ENCODE data around the gene SLC24A4. TPM values are rescaled to one million over a fixed set of nuclear protein-coding genes. Genes with fewer than 3 reads are reported as not detected.

Gene SLC24A4
- total and polyA plus RNA-seq, 2 donors (not counting 3 experiments of a cell fraction or from before 2014, with no cell fraction given) = 0.07 to 0.08 TPM

GRCh38 chr14:92387578-92387977 lies 64.6 kb downstream of the SLC24A4 start:
- DNase-seq (ENCODE audit: low read depth, low spot score) (no peak), FAIRE-seq (no peak)
- Histone ChIP-seq H3K27me3 (ENCODE audit: control insufficient read depth in 2 of 2, insufficient read depth in 2 of 2, low read length in 2 of 2) (no peaks in the 10 kb centered on the region), H3K4me1 (ENCODE audit: control insufficient read depth, extremely low read depth, insufficient read depth, low read length) (no peaks in the 10 kb centered on the region), H3K79me2 (ENCODE audit: control insufficient read depth, insufficient read depth, low read length) (no peaks in the 10 kb centered on the region), H3K27ac (ENCODE audit: insufficient read depth, low read depth, low read length) (no peak overlapping the region), H3K9me3 (replicated peaks; ENCODE audit: control insufficient read depth, insufficient read depth, low read length) (no peaks in the 10 kb centered on the region), H4K20me1 (replicated peaks; ENCODE audit: control insufficient read depth, extremely low read depth, insufficient read depth, low read length) (no peaks in the 10 kb centered on the region), H2AFZ (ENCODE audit: low read depth, low read length) (no peak overlapping the region), H3K4me3 (replicated peaks in 1 of 3; ENCODE audit: insufficient read depth in 1 of 3, low read depth in 1 of 3, low read length in 3 of 3) (no peak overlapping the region), H3K4me2 (ENCODE audit: insufficient read depth, low read length) (no peak overlapping the region), H3K9ac (replicated peaks; ENCODE audit: extremely low read depth, insufficient read depth, low read length) (no peak overlapping the region), H3K36me3 (ENCODE audit: control insufficient read depth in 2 of 2, extremely low read depth in 1 of 2, insufficient read depth in 2 of 2, low read length in 2 of 2) (no peaks in the 10 kb centered on the region), H3K9me1 (replicated peaks; ENCODE audit: control insufficient read depth, extremely low read depth, insufficient read depth, low read length) (no peaks in the 10 kb centered on the region)
- BruUV-seq (replicated peaks) = no TSS peak
- no peak for TF ChIP-seq GATA2 (IDR thresholded peaks at IDR 0.05; ENCODE audit: insufficient read depth, insufficient read length, low read depth, low read length)
- TF ChIP-seq MAX (IDR thresholded peaks at IDR 0.05; ENCODE audit: insufficient read depth, insufficient read length) = no peak
- TF ChIP-seq EZH2 (IDR thresholded peaks at IDR 0.05; ENCODE audit: borderline replicate concordance, low read depth, low read length, severe bottlenecking) = no peak
- no peak for TF ChIP-seq FOS (IDR thresholded peaks at IDR 0.05; ENCODE audit: borderline replicate concordance, insufficient read depth, low read length)
- TF ChIP-seq JUN (IDR thresholded peaks at IDR 0.05; ENCODE audit: borderline replicate concordance, insufficient read depth, insufficient read length, low read depth) = no peak
- no peak for TF ChIP-seq POLR2A (IDR thresholded peaks at IDR 0.05; ENCODE audit: low read depth, low read length)
- CTCF ChIA-PET = no interaction called here
- dilution Hi-C loops (cut with MboI; ENCODE audit: extremely low pct_ligation_motif_present, low sequenced_read_pairs) = no loop called here
- POLR2A ChIA-PET = no interaction called here
- intact Hi-C loops (cut with micrococcal nuclease) = no loop called here

- no peak for FAIRE-seq
- intact Hi-C loops (cut with micrococcal nuclease) = no loop called here
- no peaks in the 10 kb centered on the region for H3K27me3 ChIP-seq (ENCODE audit: control insufficient read depth in 2 of 2, insufficient read depth in 2 of 2, low read length in 2 of 2)
Observed at GRCh38 chr14:92389598-92390158, 66.7 kb downstream of the SLC24A4 start.

More at GRCh38 chr14:92389598-92390158, 66.7 kb downstream of the SLC24A4 start:
- dilution Hi-C loops (cut with MboI; ENCODE audit: extremely low pct_ligation_motif_present, low sequenced_read_pairs) = no loop called here
- Histone ChIP-seq H3K27ac (ENCODE audit: insufficient read depth, low read depth, low read length) (no peak overlapping the region), H3K4me3 (replicated peaks in 1 of 3; ENCODE audit: insufficient read depth in 1 of 3, low read depth in 1 of 3, low read length in 3 of 3) (no peak overlapping the region), H3K36me3 (ENCODE audit: control insufficient read depth in 2 of 2, extremely low read depth in 1 of 2, insufficient read depth in 2 of 2, low read length in 2 of 2) (no peaks in the 10 kb centered on the region), H3K9me1 (replicated peaks; ENCODE audit: control insufficient read depth, extremely low read depth, insufficient read depth, low read length) (no peaks in the 10 kb centered on the region), H3K9ac (replicated peaks; ENCODE audit: extremely low read depth, insufficient read depth, low read length) (no peak overlapping the region), H3K79me2 (ENCODE audit: control insufficient read depth, insufficient read depth, low read length) (no peaks in the 10 kb centered on the region), H2AFZ (ENCODE audit: low read depth, low read length) (no peak overlapping the region), H3K4me2 (ENCODE audit: insufficient read depth, low read length) (no peak overlapping the region), H4K20me1 (replicated peaks; ENCODE audit: control insufficient read depth, extremely low read depth, insufficient read depth, low read length) (no peaks in the 10 kb centered on the region), H3K9me3 (replicated peaks; ENCODE audit: control insufficient read depth, insufficient read depth, low read length) (no peaks in the 10 kb centered on the region), H3K4me1 (ENCODE audit: control insufficient read depth, extremely low read depth, insufficient read depth, low read length) (no peaks in the 10 kb centered on the region)
- POLR2A ChIA-PET = no interaction called here
- TF ChIP-seq EZH2 (IDR thresholded peaks at IDR 0.05; ENCODE audit: borderline replicate concordance, low read depth, low read length, severe bottlenecking) (no peak), GATA2 (IDR thresholded peaks at IDR 0.05; ENCODE audit: insufficient read depth, insufficient read length, low read depth, low read length) (no peak), CTCF (IDR thresholded peaks at IDR 0.05; ENCODE audit: extremely low read depth in 1 of 2, insufficient read depth in 1 of 2, low read depth in 1 of 2, low read length in 2 of 2) (no peak), FOS (IDR thresholded peaks at IDR 0.05; ENCODE audit: borderline replicate concordance, insufficient read depth, low read length) (no peak), POLR2AphosphoS5 (IDR thresholded peaks at IDR 0.05; ENCODE audit: insufficient read depth, low read depth, low read length) (no peak), MYC (IDR thresholded peaks at IDR 0.05; ENCODE audit: low read depth, low read length) (no peak), MAX (IDR thresholded peaks at IDR 0.05; ENCODE audit: insufficient read depth, insufficient read length) (no peak), JUN (IDR thresholded peaks at IDR 0.05; ENCODE audit: borderline replicate concordance, insufficient read depth, insufficient read length, low read depth) (no peak), POLR2A (IDR thresholded peaks at IDR 0.05; ENCODE audit: low read depth, low read length) (no peak)
- DNase-seq (ENCODE audit: low read depth, low spot score) = no peak
- CTCF ChIA-PET = no interaction called here
- BruUV-seq (replicated peaks) = no TSS peak

Measured in endothelial cell of umbilical vein (primary cell).